ENCODE results near the gene LFNG.

LFNG gene

DNA sequence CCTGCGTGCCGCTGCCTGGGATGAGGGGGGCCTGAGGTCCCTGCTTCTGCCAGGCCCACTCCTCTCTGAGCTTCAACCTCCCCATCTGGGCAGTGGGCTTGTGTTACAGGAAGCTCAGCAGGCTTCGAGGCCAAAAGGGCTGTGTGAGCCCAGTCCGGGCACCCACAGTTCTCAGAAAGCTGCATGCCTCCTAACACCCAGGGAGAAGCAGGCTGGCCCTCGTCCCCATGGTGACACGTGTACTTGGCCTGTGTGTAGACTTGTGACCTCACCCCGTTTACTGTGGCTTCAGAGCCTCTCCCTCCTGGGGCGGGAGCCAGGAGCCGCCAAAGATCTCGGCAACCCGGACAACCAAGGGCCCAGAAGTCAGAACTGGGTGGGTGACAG, 41.2 kb upstream of the LFNG start:
- peaks cover 0 to 4% of the 10 kb centered on the region in 2 donors for H3K36me3 Mint-ChIP-seq
- ATAC-seq (replicated peaks): no peak
- no peak overlapping the region for H3K4me3 Mint-ChIP-seq
- peaks cover 5 to 6% of the 10 kb centered on the region in 2 donors for H3K9me3 Mint-ChIP-seq
- peaks cover 8 to 15% of the 10 kb centered on the region in 2 donors for H3K4me1 Mint-ChIP-seq
- no peak for DNase-seq
- peak overlapping the region; percentile 14 for H3K27ac Mint-ChIP-seq
- no peaks in the 10 kb centered on the region for H3K27me3 Mint-ChIP-seq

DNA sequence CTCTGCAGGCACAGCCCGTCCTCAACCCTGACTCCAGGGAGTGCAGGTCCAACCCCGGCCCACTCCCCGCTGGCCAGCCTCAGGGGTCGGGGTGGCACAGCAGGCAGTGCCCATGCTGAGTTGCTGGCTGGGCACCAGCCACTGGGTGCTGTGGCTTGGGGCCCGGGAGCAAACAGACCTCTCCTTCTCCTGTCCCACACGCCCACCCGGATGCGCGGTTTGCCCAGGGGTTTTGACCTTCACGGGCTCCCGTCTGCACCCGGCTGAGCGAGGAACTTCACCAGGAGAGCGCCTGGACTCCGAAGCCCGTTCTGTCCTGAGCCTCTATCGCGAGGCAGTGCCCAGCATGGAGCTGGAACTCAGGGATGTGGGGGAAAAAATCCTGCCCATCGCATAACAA, 40.8 kb upstream of the LFNG start:
- Mint-ChIP-seq H3K36me3 (peaks cover 0 to 4% of the 10 kb centered on the region in 2 donors), H3K27me3 (no peaks in the 10 kb centered on the region), H3K4me3 (no peak overlapping the region), H3K9me3 (peaks cover 5 to 6% of the 10 kb centered on the region in 2 donors), H3K27ac (no peak overlapping the region), H3K4me1 (peaks cover 8 to 15% of the 10 kb centered on the region in 2 donors)
- ATAC-seq (replicated peaks) (no peak), DNase-seq (no peak)

DNA sequence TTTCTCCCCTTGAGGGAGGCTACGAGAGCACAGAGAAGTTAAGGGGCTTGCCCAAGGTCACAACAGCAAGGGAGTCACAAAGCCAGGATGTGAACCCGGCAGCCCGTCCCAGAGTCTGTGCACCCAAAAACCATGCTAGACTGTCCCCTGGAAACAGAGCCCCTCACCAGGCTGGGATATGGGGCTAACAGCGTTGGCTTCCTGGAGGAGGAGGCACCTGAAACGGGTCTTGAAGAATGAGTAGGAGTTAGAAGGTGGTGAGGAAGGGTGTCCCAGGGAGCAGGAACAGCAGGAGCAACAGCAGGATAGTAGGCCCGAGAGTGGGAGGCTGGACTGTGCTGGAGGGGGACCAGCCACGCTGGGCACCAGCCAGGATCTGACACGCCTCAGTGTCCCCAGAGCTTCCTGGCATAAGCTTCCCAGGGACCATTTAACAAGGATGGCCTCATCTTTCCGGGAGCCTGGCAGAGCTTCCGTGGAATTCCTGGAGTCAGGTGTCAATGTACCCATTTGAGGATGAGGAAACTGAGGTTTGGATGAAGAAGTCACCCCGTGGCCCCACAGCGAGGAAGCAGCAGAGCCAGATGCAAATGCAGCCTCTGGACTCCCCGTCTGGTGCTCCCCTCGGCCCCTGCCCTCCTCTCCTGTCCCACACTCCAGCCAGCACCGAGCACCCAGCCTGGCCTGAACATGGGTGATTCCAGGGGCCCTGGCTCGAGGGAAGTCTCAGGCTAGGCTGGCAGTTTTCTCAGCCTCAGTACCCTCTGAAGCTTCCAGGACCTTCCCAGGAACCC, 40.1 kb upstream of the LFNG start:
- ATAC-seq (replicated peaks): no peak
- H3K4me3 Mint-ChIP-seq: no peak overlapping the region
- no peak overlapping the region for H3K27ac Mint-ChIP-seq
- peaks cover 5 to 6% of the 10 kb centered on the region in 2 donors for H3K9me3 Mint-ChIP-seq
- H3K4me1 Mint-ChIP-seq: peaks cover 8 to 15% of the 10 kb centered on the region in 2 donors
- H3K36me3 Mint-ChIP-seq: peaks cover 0 to 4% of the 10 kb centered on the region in 2 donors
- no peaks in the 10 kb centered on the region for H3K27me3 Mint-ChIP-seq
- DNase-seq: no peak

DNA sequence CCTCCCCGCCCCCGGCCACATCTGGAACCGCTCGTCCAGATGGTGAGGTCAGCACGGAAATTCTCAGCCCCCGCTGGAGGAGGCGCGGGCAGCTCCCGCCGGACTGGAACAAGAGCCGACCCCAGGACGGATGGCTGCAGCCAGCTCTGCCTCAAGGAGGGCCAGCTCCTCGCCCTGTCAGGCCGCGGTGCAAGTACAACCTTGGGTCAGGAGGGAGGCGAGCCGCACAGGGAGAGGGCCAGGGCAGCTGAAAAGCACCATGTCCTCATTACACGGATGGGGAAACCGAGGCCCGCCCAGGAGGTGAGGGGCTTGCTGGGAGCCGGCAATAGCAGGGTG, 39.5 kb upstream of the LFNG start:
- Mint-ChIP-seq H3K27ac (no peak overlapping the region), H3K27me3 (no peaks in the 10 kb centered on the region), H3K36me3 (peaks cover 0 to 4% of the 10 kb centered on the region in 2 donors), H3K4me1 (peaks cover 8 to 15% of the 10 kb centered on the region in 2 donors), H3K4me3 (no peak overlapping the region), H3K9me3 (peaks cover 5 to 6% of the 10 kb centered on the region in 2 donors)
- no peak for ATAC-seq (replicated peaks)
- DNase-seq: no peak

DNA sequence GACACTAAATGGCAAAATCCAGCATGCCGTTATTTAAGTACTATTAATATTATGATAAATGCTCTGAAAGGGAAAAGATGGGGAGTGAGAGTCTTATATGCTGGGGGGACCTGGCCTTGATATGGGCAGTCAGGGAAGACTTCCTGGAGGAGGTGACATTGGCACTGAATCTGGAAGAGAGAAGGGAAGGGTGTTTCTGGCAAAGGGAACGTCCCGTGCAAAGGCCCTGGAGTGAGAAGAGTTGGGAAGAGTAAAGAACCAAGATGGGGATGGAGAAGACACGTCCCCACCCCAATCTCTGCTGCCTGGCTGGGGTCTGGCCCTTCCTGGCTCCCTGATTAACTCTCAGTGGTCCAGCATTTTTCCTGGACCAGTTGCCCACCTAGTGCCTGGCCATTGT, 38.4 kb upstream of the LFNG start:
- DNase-seq (no peak), ATAC-seq (replicated peaks) (no peak)
- peaks cover 0 to 4% of the 10 kb centered on the region in 2 donors for H3K36me3 Mint-ChIP-seq
- peaks cover 8 to 15% of the 10 kb centered on the region in 2 donors for H3K4me1 Mint-ChIP-seq
- peaks cover 5 to 6% of the 10 kb centered on the region in 2 donors for H3K9me3 Mint-ChIP-seq
- no peak overlapping the region for H3K27ac Mint-ChIP-seq
- no peaks in the 10 kb centered on the region for H3K27me3 Mint-ChIP-seq
- H3K4me3 Mint-ChIP-seq: no peak overlapping the region

DNA sequence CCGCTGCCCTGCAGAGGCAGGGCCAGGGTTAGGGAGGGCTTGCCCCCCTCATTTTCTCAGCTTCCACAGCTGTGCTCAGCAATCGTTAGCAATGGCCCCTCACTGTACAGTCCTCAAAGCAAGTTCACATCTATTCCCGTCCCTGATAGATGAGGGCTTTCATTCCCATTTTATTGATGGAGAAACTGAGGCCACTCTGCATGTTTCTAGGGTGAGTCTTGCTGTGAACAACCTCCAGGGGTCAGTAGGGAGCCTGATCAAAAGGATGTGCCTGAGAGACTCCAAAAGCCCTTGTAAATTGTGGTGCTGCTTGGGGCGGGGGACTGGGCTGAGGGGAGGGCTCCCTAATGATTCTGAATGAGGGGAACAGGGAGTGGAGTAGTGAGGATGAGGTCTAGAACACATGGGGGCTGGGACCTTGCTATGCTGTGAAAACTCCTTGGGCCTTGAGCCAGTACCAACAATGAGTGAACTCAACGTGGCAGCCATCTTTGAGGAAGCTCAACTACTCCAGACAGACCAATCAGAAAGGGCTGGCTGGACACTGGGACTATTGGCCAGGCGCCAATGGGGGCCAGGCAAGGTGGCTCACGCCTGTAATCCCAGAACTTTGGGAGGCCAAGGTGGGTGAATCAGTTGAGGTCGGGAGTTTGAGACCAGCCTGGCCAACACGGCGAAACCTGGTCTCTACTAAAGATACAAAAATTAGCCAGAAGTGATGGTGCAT, 36.7 kb upstream of the LFNG start:
- Mint-ChIP-seq H3K9me3 (peaks cover 5 to 6% of the 10 kb centered on the region in 2 donors), H3K27me3 (peaks cover 0 to 12% of the 10 kb centered on the region in 2 donors), H3K4me1 (peaks cover 5% of the 10 kb centered on the region in 2 donors), H3K4me3 (no peak overlapping the region), H3K27ac (no peak overlapping the region), H3K36me3 (peaks cover 0 to 4% of the 10 kb centered on the region in 2 donors)
- ATAC-seq (replicated peaks) (no peak), DNase-seq (no peak)

DNA sequence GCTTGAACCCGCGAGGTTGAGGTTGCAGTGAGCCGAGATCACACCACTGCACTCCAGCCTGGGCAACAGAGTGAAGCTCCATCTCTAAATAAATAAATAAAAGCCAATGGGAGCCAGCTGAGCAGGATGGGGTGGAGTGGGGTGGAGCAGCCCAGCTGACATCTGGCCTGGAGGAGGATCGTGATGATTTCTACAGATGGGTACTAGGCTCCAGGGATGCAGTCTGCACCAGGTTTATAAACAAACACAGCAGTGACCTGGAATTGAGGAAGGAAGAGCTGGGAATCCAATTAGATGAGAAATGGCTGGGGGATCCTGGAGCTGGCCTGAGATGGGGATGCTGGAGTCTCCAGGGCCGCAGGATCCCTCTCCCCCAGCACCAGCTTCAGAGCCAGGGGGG, 36.1 kb upstream of the LFNG start:
- DNase-seq (no peak), ATAC-seq (replicated peaks) (no peak)
- H3K4me1 Mint-ChIP-seq: peaks cover 3 to 5% of the 10 kb centered on the region in 2 donors
- H3K36me3 Mint-ChIP-seq: peaks cover 0 to 4% of the 10 kb centered on the region in 2 donors
- no peak overlapping the region for H3K4me3 Mint-ChIP-seq
- peaks cover 3 to 17% of the 10 kb centered on the region in 2 donors for H3K27me3 Mint-ChIP-seq
- peaks cover 5 to 6% of the 10 kb centered on the region in 2 donors for H3K9me3 Mint-ChIP-seq
- H3K27ac Mint-ChIP-seq: peak overlapping the region; percentile 42

DNA sequence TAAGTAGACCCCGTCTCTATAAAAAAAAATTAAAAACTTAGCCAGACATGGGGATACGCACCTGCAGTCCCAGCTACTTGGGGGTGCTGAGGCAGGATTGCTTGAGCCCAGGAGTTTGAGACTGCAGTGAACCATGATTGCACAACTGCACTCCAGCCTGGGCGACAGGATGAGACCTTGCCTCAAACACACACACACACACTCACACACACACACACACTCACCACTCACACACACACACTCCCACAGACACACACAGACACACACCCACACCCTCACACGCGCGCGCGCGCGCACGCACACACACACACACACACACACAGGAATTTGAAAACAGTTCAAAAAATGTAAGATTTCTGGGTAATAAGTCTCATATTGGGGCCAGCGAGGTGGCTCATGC, 34.7 kb upstream of the LFNG start:
- no peak for DNase-seq
- H3K9me3 Mint-ChIP-seq: peaks cover 5 to 6% of the 10 kb centered on the region in 2 donors
- ATAC-seq (replicated peaks): no peak
- H3K27ac Mint-ChIP-seq: no peak overlapping the region
- peaks cover 10 to 26% of the 10 kb centered on the region in 2 donors for H3K27me3 Mint-ChIP-seq
- H3K4me1 Mint-ChIP-seq: peaks cover 7 to 11% of the 10 kb centered on the region in 2 donors
- peaks cover 0 to 4% of the 10 kb centered on the region in 2 donors for H3K36me3 Mint-ChIP-seq
- H3K4me3 Mint-ChIP-seq: no peak overlapping the region

DNA sequence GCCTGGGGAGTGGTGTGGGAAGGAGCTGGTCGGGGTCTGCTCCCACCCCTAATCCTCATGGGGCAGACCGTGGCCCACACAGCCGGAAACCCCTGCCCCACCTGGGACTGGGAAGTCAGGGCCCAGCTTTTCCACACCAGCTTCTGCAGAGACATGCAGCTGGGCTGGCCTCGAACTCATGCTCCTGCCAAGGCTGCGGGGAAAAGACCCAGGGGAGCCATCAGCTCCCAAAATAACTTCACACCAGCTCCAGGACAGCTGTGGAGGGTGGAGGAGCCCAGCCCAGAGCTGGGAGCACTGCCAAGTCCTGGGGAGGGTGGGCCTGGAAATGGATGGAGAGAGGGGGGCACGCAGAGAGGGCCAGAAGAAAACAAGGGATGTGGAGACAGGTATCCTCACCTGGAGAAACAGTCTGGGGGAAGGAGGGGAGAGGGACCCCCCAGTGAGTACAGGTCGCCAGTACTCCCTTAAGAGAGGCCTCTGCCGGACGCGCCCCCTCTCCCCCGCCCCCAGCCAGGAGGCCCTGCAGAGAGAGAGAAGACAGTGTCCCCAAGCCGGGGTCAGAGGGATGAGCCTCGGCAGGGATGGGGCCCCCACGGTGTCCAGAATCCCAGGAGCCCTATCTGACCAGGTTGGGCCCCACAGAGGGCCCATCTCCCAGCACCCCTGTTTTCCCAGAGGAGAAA, 31.8 kb upstream of the LFNG start:
- no peak for ATAC-seq (replicated peaks)
- H3K4me1 Mint-ChIP-seq: peaks cover 7 to 11% of the 10 kb centered on the region in 2 donors
- H3K36me3 Mint-ChIP-seq: peaks cover 4 to 5% of the 10 kb centered on the region in 2 donors

DNA sequence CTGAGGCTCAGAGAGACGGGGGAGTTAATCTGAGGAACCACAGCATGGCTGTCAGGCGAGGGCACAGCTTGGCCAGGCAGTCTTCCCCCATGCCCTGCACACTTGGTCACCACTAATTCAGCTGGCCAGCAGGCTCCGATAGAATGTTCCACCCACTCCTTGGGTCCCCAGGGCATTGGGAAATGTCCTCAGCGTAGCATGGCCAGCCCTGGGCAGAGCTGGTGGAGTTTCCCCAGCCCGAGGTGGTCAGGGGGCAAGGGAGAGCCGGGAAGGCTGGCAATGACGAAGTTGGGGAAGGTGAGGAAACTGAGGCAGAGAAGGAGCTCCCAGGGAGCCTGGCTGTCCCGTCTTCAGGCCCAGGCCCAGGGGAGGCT, 31.3 kb upstream of the LFNG start:
- peaks cover 0 to 5% of the 10 kb centered on the region in 2 donors for H3K36me3 Mint-ChIP-seq
- H3K9me3 Mint-ChIP-seq: peaks cover 8 to 10% of the 10 kb centered on the region in 2 donors
- H3K27ac Mint-ChIP-seq: no peak overlapping the region
- H3K4me1 Mint-ChIP-seq: peaks cover 7 to 11% of the 10 kb centered on the region in 2 donors
- H3K27me3 Mint-ChIP-seq: peaks cover 30 to 53% of the 10 kb centered on the region in 2 donors
- ATAC-seq (replicated peaks) (no peak), DNase-seq (no peak)
- no peak overlapping the region for H3K4me3 Mint-ChIP-seq

More for the DNA sequence above, 31.8 kb upstream of the LFNG start:
- H3K27me3 Mint-ChIP-seq: peaks cover 27 to 47% of the 10 kb centered on the region in 2 donors
- no peak for DNase-seq
- H3K27ac Mint-ChIP-seq: peak overlapping the region; percentile 31
- H3K9me3 Mint-ChIP-seq: peaks cover 10 to 15% of the 10 kb centered on the region in 2 donors
- no peak overlapping the region for H3K4me3 Mint-ChIP-seq

DNA sequence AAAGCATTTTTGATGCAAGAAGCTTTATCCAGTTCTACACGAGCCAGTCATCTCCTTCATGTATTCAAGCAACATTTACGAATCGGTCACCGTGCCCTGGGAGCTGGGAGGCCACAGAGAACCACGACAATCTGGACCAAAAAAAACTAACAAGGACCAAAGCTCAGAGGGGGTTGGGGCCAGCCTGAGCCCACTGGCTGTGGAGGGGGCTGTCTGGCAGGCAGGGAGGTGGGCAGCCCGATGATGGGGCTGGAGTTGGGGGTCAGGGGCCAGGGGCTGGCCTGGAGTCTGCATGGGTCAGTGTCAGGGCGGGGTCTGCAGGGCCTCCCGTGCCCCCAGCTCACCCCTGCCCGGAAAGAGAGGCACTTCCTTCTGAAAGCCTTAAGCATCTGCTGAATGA, 30.9 kb upstream of the LFNG start:
- ATAC-seq (replicated peaks): no peak
- peaks cover 0 to 5% of the 10 kb centered on the region in 2 donors for H3K36me3 Mint-ChIP-seq
- H3K4me1 Mint-ChIP-seq: peaks cover 9 to 11% of the 10 kb centered on the region in 2 donors
- H3K27ac Mint-ChIP-seq: no peak overlapping the region
- peaks cover 8 to 10% of the 10 kb centered on the region in 2 donors for H3K9me3 Mint-ChIP-seq
- H3K27me3 Mint-ChIP-seq: peaks cover 34 to 57% of the 10 kb centered on the region in 2 donors
- DNase-seq: no peak
- no peak overlapping the region for H3K4me3 Mint-ChIP-seq

DNA sequence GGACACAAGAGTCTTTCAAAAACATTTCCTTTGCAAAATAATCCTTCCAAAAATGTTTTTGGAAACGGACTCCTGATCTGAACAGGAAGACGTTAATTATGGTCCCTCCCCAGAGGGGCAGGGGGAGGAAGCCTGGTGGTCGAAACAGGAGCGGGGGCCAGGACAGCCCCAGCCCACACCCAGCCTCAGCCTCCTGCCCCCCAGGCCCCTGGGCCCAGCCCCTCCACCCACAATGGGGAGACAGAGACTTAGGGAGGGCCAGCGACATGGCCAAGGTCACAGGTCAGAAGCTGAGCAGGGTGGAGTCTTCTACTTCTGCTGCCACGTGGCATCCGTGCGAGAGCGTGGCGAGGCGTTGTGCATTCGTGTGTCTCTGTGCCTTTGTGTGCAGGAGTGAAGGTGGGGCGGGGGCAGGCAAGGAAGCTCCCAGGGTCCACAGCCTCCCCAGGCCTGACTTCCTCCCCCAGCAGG, 29.4 kb upstream of the LFNG start:
- no peak overlapping the region for H3K27ac Mint-ChIP-seq
- no peak overlapping the region for H3K4me3 Mint-ChIP-seq
- peaks cover 38 to 64% of the 10 kb centered on the region in 2 donors for H3K27me3 Mint-ChIP-seq
- peaks cover 10 to 11% of the 10 kb centered on the region in 2 donors for H3K4me1 Mint-ChIP-seq
- H3K9me3 Mint-ChIP-seq: peaks cover 8 to 10% of the 10 kb centered on the region in 2 donors
- H3K36me3 Mint-ChIP-seq: peaks cover 0 to 5% of the 10 kb centered on the region in 2 donors
- DNase-seq (no peak), ATAC-seq (replicated peaks) (no peak)

DNA sequence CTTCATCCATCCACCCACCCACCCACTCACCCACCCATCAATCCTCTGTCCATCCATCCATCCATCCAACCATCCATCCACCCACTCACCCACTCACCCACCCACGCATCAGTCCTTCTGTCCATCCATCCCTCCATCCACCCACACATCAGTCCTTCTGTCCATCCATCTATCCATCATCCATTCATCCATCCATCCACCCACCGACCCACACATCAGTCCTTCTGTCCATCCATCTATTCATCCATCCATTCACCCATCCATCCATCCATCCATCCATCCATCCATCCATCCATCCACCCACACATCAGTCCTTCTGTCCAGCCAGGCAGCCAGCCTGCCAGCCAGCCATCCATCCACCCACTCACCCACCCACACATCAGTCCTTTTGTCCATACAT, 27.5 kb upstream of the LFNG start:
- peaks cover 49 to 77% of the 10 kb centered on the region in 2 donors for H3K27me3 Mint-ChIP-seq
- peaks cover 8 to 10% of the 10 kb centered on the region in 2 donors for H3K9me3 Mint-ChIP-seq
- H3K4me1 Mint-ChIP-seq: peaks cover 10 to 11% of the 10 kb centered on the region in 2 donors
- peak overlapping the region in 1 of 2 donors; percentile 4 for H3K4me3 Mint-ChIP-seq
- ATAC-seq (replicated peaks): no peak
- H3K27ac Mint-ChIP-seq: no peak overlapping the region
- peaks cover 3 to 5% of the 10 kb centered on the region in 2 donors for H3K36me3 Mint-ChIP-seq
- no peak for DNase-seq

All from stimulated activated naive B cell treated with anti-CD40 and anti-IgM and Interleukin-4, amounts not matched to agents 10 μg/mL and 1 μg/mL and 100 μg/mL, for 72 hours (primary cell).